Uterus (tissue), 4 donors: ENCODE results near the gene PFKFB1. TPM values are rescaled to one million over a fixed set of nuclear protein-coding genes. Genes with fewer than 3 reads are reported as not detected.

Experiments used
- DNase-seq, 2 donors: peaks; one replicate each; pipeline ENCODE4 v3.0.0-alpha.2; 2019 to 2020
- H3K27ac ChIP-seq, 2 donors: fragments of 200-600 bp; sonication (generic); 1 replicate in 1 of 2; 2 replicates in 1 of 2; pipeline ENCODE4 v1.5.1; 2016 to 2018
- H3K27me3 ChIP-seq, 2 donors: fragments of 200-600 bp; sonication (generic); one replicate each; pipeline ENCODE4 v1.5.1; 2018 to 2019; ENCODE audit warnings: control low read depth in 1 of 2
- H3K36me3 ChIP-seq, 2 donors: fragments of 200-600 bp; sonication (generic); one replicate each; pipeline ENCODE4 v1.5.1; 2019; ENCODE audit warnings: control low read depth in 1 of 2
- H3K4me1 ChIP-seq, 2 donors: fragments of 200-600 bp; sonication (generic); one replicate each; pipeline ENCODE4 v1.5.1; 2018 to 2019; ENCODE audit warnings: control low read depth in 1 of 2
- H3K4me3 ChIP-seq, 2 donors: fragments of 200-600 bp; sonication (generic); 1 replicate in 1 of 2; 2 replicates in 1 of 2; pipeline ENCODE4 v1.5.1; 2018 to 2019; ENCODE audit warnings: mild to moderate bottlenecking in 1 of 2
- H3K9me3 ChIP-seq, 2 donors: fragments of 200-600 bp; sonication (generic); one replicate each; pipeline ENCODE4 v1.5.1; 2019; ENCODE audit warnings: control low read depth in 1 of 2
- CTCF ChIP-seq, 4 experiments: fragments of 200-600 bp in 2 of 4; fragments of 450-650 bp in 2 of 4; sonication (generic) in 2 of 4; IDR thresholded peaks; one replicate each; pipeline ENCODE4 v1.5.1; 2016 to 2019; ENCODE audit warnings: antibody characterized with exemption in 4 of 4, mild to moderate bottlenecking in 2 of 4, moderate library complexity in 1 of 4
- POLR2A ChIP-seq, 2 donors: fragments of 450-650 bp; IDR thresholded peaks; one replicate each; pipeline ENCODE4 v1.6.1; 2016; ENCODE audit warnings: antibody characterized with exemption in 2 of 2, mild to moderate bottlenecking in 1 of 2, moderate library complexity in 1 of 2
- intact Hi-C: fragments of 100-400 bp; cut with DNase I; formaldehyde crosslinking; loops from one replicate; pipeline ENCODE4 v1.15.1; 2023; ENCODE audit warnings: low total_unique reads
- total RNA-seq, 4 donors: library from RNA; depleted of rRNA in 3 of 4; stranded (reverse); fragments of >200 nt in 3 of 4; gene quantifications; one replicate each; pipeline versions ENCODE4 v1.1.0 to v1.2.4, GENCODE V29; 2014 to 2023
- donor health status: DM: yes; HTN: yes; CAD: no.

The PFKFB1 gene
- total RNA-seq, 4 donors from 2014 or later = not detected

GRCh38 chrX:54922547-54922946 is 71.4 kb downstream of the PFKFB1 start:
- TF ChIP-seq POLR2A (IDR thresholded peaks at IDR 0.05) = no peak
- TF ChIP-seq CTCF (IDR thresholded peaks at IDR 0.05) = no peak
- H3K36me3 ChIP-seq = no peaks in the 10 kb centered on the region
- H3K9me3 ChIP-seq = no peaks in the 10 kb centered on the region
- H3K27ac ChIP-seq = no peak overlapping the region
- intact Hi-C loops = no loop called here
- no peak for DNase-seq
- no peaks in the 10 kb centered on the region for H3K4me1 ChIP-seq
- H3K4me3 ChIP-seq = no peak overlapping the region
- no peaks in the 10 kb centered on the region for H3K27me3 ChIP-seq

- H3K27ac ChIP-seq = peak overlapping the region; percentile 47 to 71
- intact Hi-C loops = no loop called here
- no peaks in the 10 kb centered on the region for H3K36me3 ChIP-seq
- peak overlapping the region; percentile 38 to 41 for H3K4me3 ChIP-seq
- H3K4me1 ChIP-seq = no peaks in the 10 kb centered on the region
- no peaks in the 10 kb centered on the region for H3K27me3 ChIP-seq
- TF ChIP-seq CTCF (IDR thresholded peaks at IDR 0.05) (no peak), POLR2A (IDR thresholded peaks at IDR 0.05) (no peak)
- H3K9me3 ChIP-seq = no peaks in the 10 kb centered on the region
- DNase-seq = peak; percentile 63 to 66
Measured at GRCh38 chrX:54921427-54922021, 72.5 kb downstream of the PFKFB1 start.

GRCh38 chrX:54920610-54921426 is 73.2 kb downstream of the PFKFB1 start, which contains the start of gene TRO:
Gene TRO (plus strand): TSS chrX:54920824. CDS start chrX:54922247, 1,423 bp downstream.
- no peaks in the 10 kb centered on the region for H3K36me3 ChIP-seq
- peak within 1 kb of the TSS; percentile 47 to 71 for H3K27ac ChIP-seq
- peak within 1 kb of the TSS; percentile 38 to 41 for H3K4me3 ChIP-seq
- H3K9me3 ChIP-seq = no peaks in the 10 kb centered on the region
- TF ChIP-seq POLR2A (IDR thresholded peaks at IDR 0.05) (no peak), CTCF (IDR thresholded peaks at IDR 0.05) (no peak)
- no peaks in the 10 kb centered on the region for H3K27me3 ChIP-seq
- no peaks in the 10 kb centered on the region for H3K4me1 ChIP-seq
- intact Hi-C loops = no loop called here
- peak in 1 of 2 donors; percentile 22 for DNase-seq

GRCh38 chrX:54909941-54910340 is 84.0 kb downstream of the PFKFB1 start:
- no peak for DNase-seq
- Histone ChIP-seq H3K9me3 (peaks cover 0 to 2% of the 10 kb centered on the region in 2 donors), H3K27me3 (no peaks in the 10 kb centered on the region), H3K36me3 (no peaks in the 10 kb centered on the region), H3K4me1 (no peaks in the 10 kb centered on the region), H3K4me3 (no peak overlapping the region), H3K27ac (no peak overlapping the region)
- intact Hi-C loops = no loop called here
- TF ChIP-seq CTCF (IDR thresholded peaks at IDR 0.05) (no peak), POLR2A (IDR thresholded peaks at IDR 0.05) (no peak)

- Histone ChIP-seq H3K9me3 (no peaks in the 10 kb centered on the region), H3K4me3 (no peak overlapping the region), H3K27ac (no peak overlapping the region), H3K36me3 (no peaks in the 10 kb centered on the region), H3K4me1 (no peaks in the 10 kb centered on the region), H3K27me3 (no peaks in the 10 kb centered on the region)
- no peak for DNase-seq
- intact Hi-C loops = no loop called here
- TF ChIP-seq POLR2A (IDR thresholded peaks at IDR 0.05) (no peak), CTCF (IDR thresholded peaks at IDR 0.05) (no peak)
Measured at GRCh38 chrX:54894159-54894558, 99.8 kb downstream of the PFKFB1 start.
